ENCODE data around the gene DEDD2. TPM values are rescaled to one million over a fixed set of nuclear protein-coding genes. Genes with fewer than 3 reads are reported as not detected.
A peak's percentile ranks its signal among the peaks of the same experiment; 100 is the strongest.

DEDD2 gene
- total and polyA plus RNA-seq, 10 of the 15 experiments (the other 5 are each of a cell fraction or from before 2014, with no cell fraction given), result 2.5 to 24.7 (median 17.6) TPM

GRCh38 chr19:42230571-42230970 lies 13.1 kb upstream of the DEDD2 start:
- Histone ChIP-seq H4K20me1 (ENCODE audit: control insufficient read depth, insufficient read depth) (no peaks in the 10 kb centered on the region; the same call in none of the 2 replicates), H3K9ac (ENCODE audit: control insufficient read depth, insufficient read depth, low read length) (no peak overlapping the region), H2AFZ (ENCODE audit: control insufficient read depth, low read depth, low read length) (no peak overlapping the region), H3K4me2 (ENCODE audit: control insufficient read depth, insufficient read depth) (no peak overlapping the region), H3K36me3 (ENCODE audit: control insufficient read depth in 2 of 2, insufficient read depth in 2 of 2, low read length in 1 of 2) (peaks cover 32 to 39% of the 10 kb centered on the region in 2 experiments), H3K27me3 (replicated peaks in 1 of 2; ENCODE audit: control insufficient read depth in 2 of 2, insufficient read depth in 2 of 2, low read length in 1 of 2) (no peaks in the 10 kb centered on the region), H3K9me3 (replicated peaks; ENCODE audit: control insufficient read depth, insufficient read depth, low read length) (no peaks in the 10 kb centered on the region), H3K79me2 (ENCODE audit: control insufficient read depth, insufficient read depth, low read length) (no peaks in the 10 kb centered on the region; the same call in none of the 2 replicates), H3K27ac (ENCODE audit: control insufficient read depth, insufficient read depth) (no peak overlapping the region), H3K4me3 (no peak overlapping the region), H3K4me1 (ENCODE audit: control insufficient read depth, insufficient read depth, low read length) (no peaks in the 10 kb centered on the region)
- no TSS peak for BruUV-seq (replicated peaks)
- DNase-seq (ENCODE audit: low read depth, low spot score) (no peak), ATAC-seq (no peak), FAIRE-seq (no peak)
- SMC1A ChIA-PET (ENCODE audit: uncharacterized antibody, unreplicated experiment), result interaction anchor here (0.6 kb wide), 1 partner anchor 52 kb away, joined by 3 read pairs; no protein-coding TSS in a partner anchor
- CTCF ChIA-PET, result interaction anchor here (1.1 kb wide), 1 partner anchor 66 kb away, joined by 3 read pairs; no protein-coding TSS in a partner anchor
- POLR2A ChIA-PET, result no interaction called here
- WGBS (ENCODE audit: insufficient coverage, insufficient replicate concordance, low lambda C conversion rate, missing lambda C conversion rate), result 98% methylated on average over 4 of the region's 4 CpGs
- no peak for TF ChIP-seq TCF12 (IDR thresholded peaks at IDR 0.05; ENCODE audit: low read depth, low read length)
- TF ChIP-seq ZBTB4 (CRISPR knock-in tag; IDR thresholded peaks at IDR 0.05), result no peak
- intact Hi-C loops (cut with micrococcal nuclease; ENCODE audit: unreplicated experiment) (no loop called here), in situ Hi-C loops (cut with MboI) (no loop called here)
- RAD21 ChIA-PET (ENCODE audit: unreplicated experiment), result no interaction called here

- intact Hi-C loops (cut with micrococcal nuclease; ENCODE audit: unreplicated experiment), result no loop called here
- 72% methylated on average over 8 of the region's 8 CpGs for WGBS (ENCODE audit: insufficient coverage, insufficient replicate concordance, low lambda C conversion rate, missing lambda C conversion rate)
- Histone ChIP-seq H4K20me1 (ENCODE audit: control insufficient read depth, insufficient read depth) (no peaks in the 10 kb centered on the region; the same call in none of the 2 replicates), H3K4me3 (no peak overlapping the region), H3K79me2 (ENCODE audit: control insufficient read depth, insufficient read depth, low read length) (no peaks in the 10 kb centered on the region; the same call in none of the 2 replicates), H2AFZ (ENCODE audit: control insufficient read depth, low read depth, low read length) (no peak overlapping the region), H3K9ac (ENCODE audit: control insufficient read depth, insufficient read depth, low read length) (no peak overlapping the region), H3K4me2 (ENCODE audit: control insufficient read depth, insufficient read depth) (no peak overlapping the region), H3K9me3 (replicated peaks; ENCODE audit: control insufficient read depth, insufficient read depth, low read length) (no peaks in the 10 kb centered on the region), H3K36me3 (ENCODE audit: control insufficient read depth in 2 of 2, insufficient read depth in 2 of 2, low read length in 1 of 2) (peaks cover 25 to 41% of the 10 kb centered on the region in 2 experiments), H3K27ac (ENCODE audit: control insufficient read depth, insufficient read depth) (no peak overlapping the region), H3K27me3 (replicated peaks in 1 of 2; ENCODE audit: control insufficient read depth in 2 of 2, insufficient read depth in 2 of 2, low read length in 1 of 2) (no peaks in the 10 kb centered on the region), H3K4me1 (ENCODE audit: control insufficient read depth, insufficient read depth, low read length) (no peaks in the 10 kb centered on the region)
- TF ChIP-seq SMC3 (IDR thresholded peaks at IDR 0.05; ENCODE audit: borderline replicate concordance, low read length) (no peak), POLR2A (IDR thresholded peaks at IDR 0.05; ENCODE audit: low read depth, low read length) (peak; percentile 26)
- RAD21 ChIA-PET (ENCODE audit: unreplicated experiment), result no interaction called here
- BruUV-seq (replicated peaks), result no TSS peak
- FAIRE-seq, result no peak
- POLR2A ChIA-PET, result no interaction called here
- ATAC-seq, result no peak
- DNase-seq (ENCODE audit: low read depth, low spot score), result no peak
- SMC1A ChIA-PET (ENCODE audit: uncharacterized antibody, unreplicated experiment), result interaction anchor here (0.6 kb wide), 1 partner anchor 53 kb away, joined by 3 read pairs; no protein-coding TSS in a partner anchor
- CTCF ChIA-PET, result interaction anchor here (0.6 to 1.1 kb wide), 4 partner anchors 10 to 97 kb away, joined by 3 read pairs; partner anchors contain the start of gene POU2F2
- in situ Hi-C loops (cut with MboI), result no loop called here
Observed at GRCh38 chr19:42229855-42230351, 12.4 kb upstream of the DEDD2 start.

Measured in GM12878 (cell line).